Testis (tissue), 3 donors: ENCODE results near the gene ZSCAN23. TPM values are rescaled to one million over a fixed set of nuclear protein-coding genes. Genes with fewer than 3 reads are reported as not detected.

Source experiments
- DNase-seq: peaks from one replicate; pipeline ENCODE4 v3.0.0-alpha.2; 2019
- H3K27ac ChIP-seq, 2 donors: fragments of 200-600 bp; sonication (generic); one replicate each; pipeline ENCODE4 v1.5.1; 2019
- H3K27me3 ChIP-seq: fragments of 200-600 bp; sonication (generic); one replicate; pipeline ENCODE4 v1.5.1; 2019
- H3K36me3 ChIP-seq: fragments of 200-600 bp; sonication (generic); one replicate; pipeline ENCODE4 v1.5.1; 2017; ENCODE audit warnings: low read depth; ENCODE audit errors: missing control alignments
- H3K4me1 ChIP-seq: fragments of 200-600 bp; sonication (generic); one replicate; pipeline ENCODE4 v1.5.1; 2019
- H3K4me3 ChIP-seq, 2 donors: fragments of 200-600 bp; sonication (generic); one replicate each; pipeline ENCODE4 v1.5.1; 2017 to 2019
- H3K9me3 ChIP-seq: fragments of 200-600 bp; sonication (generic); one replicate; pipeline ENCODE4 v1.5.1; 2017
- CTCF ChIP-seq, 3 experiments: fragments of 450-650 bp in 2 of 3; fragments of 200-600 bp in 1 of 3; sonication (generic) in 1 of 3; IDR thresholded peaks; one replicate each; pipeline ENCODE4 v1.5.1; 2016 to 2019; ENCODE audit warnings: antibody characterized with exemption in 3 of 3, mild to moderate bottlenecking in 2 of 3, moderate library complexity in 1 of 3
- POLR2A ChIP-seq: fragments of 450-650 bp; IDR thresholded peaks from one replicate; pipeline ENCODE4 v1.6.1; 2017; ENCODE audit warnings: antibody characterized with exemption, mild to moderate bottlenecking, moderate library complexity
- WGBS, 2 donors: methylation state at CpG; one replicate each; pipeline ENCODE4 v1.1.5; 2018; 5-methylcytosine and 5-hydroxymethylcytosine counted together
- intact Hi-C: fragments of 100-400 bp; cut with DNase I; formaldehyde crosslinking; loops from one replicate; pipeline ENCODE4 v1.15.1; 2023; ENCODE audit warnings: low total_unique reads
- polyA plus RNA-seq: library from polyadenylated mRNA; stranded (reverse); fragments of 350-450 nt; fragmentation: Illumina TruSeq; extraction: RNeasy Lipid Tissue Mini Kit (QIAGEN cat#74804); gene quantifications from one replicate; pipeline ENCODE4 v1.2.3, GENCODE V29; 2014; ENCODE audit warnings: low read depth, low replicate concordance; ENCODE audit not compliant: insufficient read depth
- small RNA-seq, 2 donors: library from RNA; depleted of rRNA; stranded (forward); fragments of <200 nt; gene quantifications; one replicate each; pipeline ENCODE3, GENCODE V24; 2016
- total RNA-seq, 2 donors: library from RNA; depleted of rRNA; stranded (reverse); fragments of >200 nt; gene quantifications; one replicate each; pipeline ENCODE4 v1.2.3, GENCODE V29; 2016

The ZSCAN23 gene
- total and polyA plus RNA-seq, 3 donors from 2014 or later = 2.4 to 9.1 (median 8.3) TPM

GRCh38 chr6:28384143-28384533 is 59.2 kb downstream of the ZSCAN23 start:
- DNase-seq = no peak
- WGBS, 2 donors = 59 to 62% methylated on average over 2 of the region's 2 CpGs
- no peak for TF ChIP-seq POLR2A
- no peak for TF ChIP-seq CTCF (IDR thresholded peaks at IDR 0.05)
- Histone ChIP-seq H3K4me3 (peak overlapping the region in 1 of 2 donors; percentile 40), H3K27me3 (no peaks in the 10 kb centered on the region), H3K27ac (peak overlapping the region; percentile 51 to 81), H3K9me3 (no peaks in the 10 kb centered on the region), H3K4me1 (no peaks in the 10 kb centered on the region), H3K36me3 (no peaks in the 10 kb centered on the region)
- intact Hi-C loops = no loop called here

- DNase-seq = peak; percentile 94
- no peak for TF ChIP-seq POLR2A
- TF ChIP-seq CTCF (IDR thresholded peaks at IDR 0.05) = peak; percentile 23 to 37 (median 25)
- intact Hi-C loops = no loop called here
- H3K27me3 ChIP-seq = no peaks in the 10 kb centered on the region
- no peaks in the 10 kb centered on the region for H3K9me3 ChIP-seq
- H3K27ac ChIP-seq = peak overlapping the region; percentile 51 to 81
- no peaks in the 10 kb centered on the region for H3K36me3 ChIP-seq
- H3K4me3 ChIP-seq = peak overlapping the region; percentile 40 to 47
- WGBS, 2 donors = 20 to 27% methylated on average over 21 to 30 of the region's 31 CpGs
- no peaks in the 10 kb centered on the region for H3K4me1 ChIP-seq
These were observed 59.8 kb downstream of the ZSCAN23 start for GRCh38 chr6:28383235-28384142.

Small RNA genes lying within 50 kb of the gene (small RNA-seq; reads per million reads assigned to genes)
- 0 reads per million in 2 donors for gene RNU2-45P

Other genes starting within 250 kb of the ZSCAN23 start
- 10 to 100 TPM; 36.5 to 38.2 TPM for gene ZSCAN9, start 218.2 kb downstream of the ZSCAN23 start, total RNA-seq
- gene ZSCAN9, start 218.2 kb downstream of the ZSCAN23 start, polyA plus RNA-seq = 39.6 TPM
- 1 to 10 TPM; 7.2 to 8.8 TPM for gene ZKSCAN4, start 191.2 kb downstream of the ZSCAN23 start, total RNA-seq
- gene ZKSCAN4, start 191.2 kb downstream of the ZSCAN23 start, polyA plus RNA-seq = 23.2 TPM
- gene NKAPL, start 184.2 kb downstream of the ZSCAN23 start, total RNA-seq = 10 to 100 TPM; 19.1 to 30.1 TPM
- 27.2 TPM for gene NKAPL, start 184.2 kb downstream of the ZSCAN23 start, polyA plus RNA-seq
- 10 to 100 TPM; 16.4 to 26.1 TPM for gene ZSCAN26, start 176.3 kb downstream of the ZSCAN23 start, total RNA-seq
- gene ZSCAN26, start 176.3 kb downstream of the ZSCAN23 start, polyA plus RNA-seq = 11.4 TPM
- 1 to 10 TPM; 6.1 to 6.9 TPM for gene PGBD1, start 161.9 kb downstream of the ZSCAN23 start, total RNA-seq
- 4.8 TPM for gene PGBD1, start 161.9 kb downstream of the ZSCAN23 start, polyA plus RNA-seq
- gene ZSCAN31, start 107.3 kb downstream of the ZSCAN23 start, total RNA-seq = 10 to 100 TPM; 21.4 to 29.0 TPM
- gene ZSCAN31, start 107.3 kb downstream of the ZSCAN23 start, polyA plus RNA-seq = 51.3 TPM
- 1 to 10 TPM; 8.1 to 8.3 TPM for gene ZKSCAN3, start 93.5 kb downstream of the ZSCAN23 start, total RNA-seq
- 5.4 TPM for gene ZKSCAN3, start 93.5 kb downstream of the ZSCAN23 start, polyA plus RNA-seq
- 10 to 100 TPM; 12.2 to 12.3 TPM for gene ZSCAN12, start 43.7 kb downstream of the ZSCAN23 start, total RNA-seq
- gene ZSCAN12, start 43.7 kb downstream of the ZSCAN23 start, polyA plus RNA-seq = 7.0 TPM
- gene GPX6, start 72.3 kb upstream of the ZSCAN23 start, total RNA-seq = under 1 TPM; 0.19 to 0.87 TPM
- 0.54 TPM for gene GPX6, start 72.3 kb upstream of the ZSCAN23 start, polyA plus RNA-seq
- 1 to 10 TPM; 1.2 to 8.1 TPM for gene GPX5, start 82.4 kb upstream of the ZSCAN23 start, total RNA-seq
- 8.6 TPM for gene GPX5, start 82.4 kb upstream of the ZSCAN23 start, polyA plus RNA-seq